GM10248 (cell line): ENCODE results near the gene KIZ.

Source experiments
- CTCF ChIA-PET: fragments of 300-600 bp; sonication (Branson Sonifier 250); formaldehyde crosslinking; extraction: SDS; loops from one replicate; lab custom pipeline; 2021; ENCODE audit warnings: antibody characterized with exemption; lab: Yijun Ruan, JAX
- POLR2A ChIA-PET: fragments of 350-650 bp; sonication (Branson Sonifier 250); formaldehyde crosslinking; extraction: SDS; loops from one replicate; lab custom pipeline; 2020; ENCODE audit warnings: antibody characterized with exemption; lab: Yijun Ruan, JAX
- DNase-seq: peaks from one replicate; pipeline ENCODE4 v3.0.0; 2012; ENCODE audit errors: extremely low spot score
- TF ChIP-seq, protein P1 (sequence below): IDR thresholded peaks from 2 replicates; pipeline ENCODE4 v1.5.1; 2012; ENCODE audit warnings: mild to moderate bottlenecking, low read depth; ENCODE audit errors: extremely low read depth, missing control alignments, control extremely low read depth

KIZ gene

DNA sequence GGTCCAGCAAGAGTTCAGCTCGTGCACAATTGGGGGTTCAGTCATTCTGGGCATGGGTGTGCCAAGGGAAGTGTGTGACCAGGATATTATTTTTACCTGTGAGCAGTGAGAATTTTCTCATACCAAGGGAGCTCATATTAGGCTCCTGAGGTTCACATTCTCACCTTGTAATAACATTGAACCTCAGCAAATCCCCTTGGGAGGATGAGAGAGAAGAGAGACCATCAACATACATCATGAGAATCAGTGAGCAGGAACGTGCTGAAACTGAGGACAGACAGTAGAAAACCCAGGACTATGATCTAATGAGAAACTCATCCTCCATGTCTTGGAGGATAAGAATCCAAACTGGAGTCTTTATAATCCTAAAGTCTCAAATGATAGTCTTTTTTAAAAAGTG is 143.9 kb downstream of the KIZ start:
- ChIA-PET CTCF (interaction anchor here (1.2 kb wide), 1 partner anchor 22 kb away, joined by 5 read pairs; no protein-coding TSS in a partner anchor), POLR2A (no interaction called here)
- TF ChIP-seq, protein P1, sequence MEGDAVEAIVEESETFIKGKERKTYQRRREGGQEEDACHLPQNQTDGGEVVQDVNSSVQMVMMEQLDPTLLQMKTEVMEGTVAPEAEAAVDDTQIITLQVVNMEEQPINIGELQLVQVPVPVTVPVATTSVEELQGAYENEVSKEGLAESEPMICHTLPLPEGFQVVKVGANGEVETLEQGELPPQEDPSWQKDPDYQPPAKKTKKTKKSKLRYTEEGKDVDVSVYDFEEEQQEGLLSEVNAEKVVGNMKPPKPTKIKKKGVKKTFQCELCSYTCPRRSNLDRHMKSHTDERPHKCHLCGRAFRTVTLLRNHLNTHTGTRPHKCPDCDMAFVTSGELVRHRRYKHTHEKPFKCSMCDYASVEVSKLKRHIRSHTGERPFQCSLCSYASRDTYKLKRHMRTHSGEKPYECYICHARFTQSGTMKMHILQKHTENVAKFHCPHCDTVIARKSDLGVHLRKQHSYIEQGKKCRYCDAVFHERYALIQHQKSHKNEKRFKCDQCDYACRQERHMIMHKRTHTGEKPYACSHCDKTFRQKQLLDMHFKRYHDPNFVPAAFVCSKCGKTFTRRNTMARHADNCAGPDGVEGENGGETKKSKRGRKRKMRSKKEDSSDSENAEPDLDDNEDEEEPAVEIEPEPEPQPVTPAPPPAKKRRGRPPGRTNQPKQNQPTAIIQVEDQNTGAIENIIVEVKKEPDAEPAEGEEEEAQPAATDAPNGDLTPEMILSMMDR, result no peak
- DNase-seq, result no peak

DNA sequence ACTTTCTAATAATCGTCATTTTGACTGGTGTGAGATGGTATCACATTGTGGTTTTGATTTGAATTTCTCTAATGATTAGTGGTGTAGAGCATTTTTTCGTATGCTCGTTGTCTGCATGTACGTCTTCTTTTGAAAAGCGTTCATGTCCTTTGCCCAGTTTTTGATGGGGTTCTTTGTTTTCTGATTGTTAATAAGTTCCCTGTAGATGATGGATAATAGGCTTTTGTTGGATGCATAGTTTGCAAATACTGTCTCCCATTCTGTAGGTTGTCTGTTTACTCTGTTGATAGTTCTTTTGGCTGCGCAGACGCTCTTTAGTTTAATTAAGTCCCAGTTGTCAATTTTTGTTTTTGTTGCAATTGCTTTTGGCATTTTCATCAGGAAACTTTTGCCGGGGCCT is 144.9 kb downstream of the KIZ start:
- no peak for DNase-seq
- POLR2A ChIA-PET, result no interaction called here
- TF ChIP-seq, protein P1, result no peak
- CTCF ChIA-PET, result interaction anchor here (1.2 kb wide), 1 partner anchor 15 kb away, joined by 3 read pairs; no protein-coding TSS in a partner anchor

DNA sequence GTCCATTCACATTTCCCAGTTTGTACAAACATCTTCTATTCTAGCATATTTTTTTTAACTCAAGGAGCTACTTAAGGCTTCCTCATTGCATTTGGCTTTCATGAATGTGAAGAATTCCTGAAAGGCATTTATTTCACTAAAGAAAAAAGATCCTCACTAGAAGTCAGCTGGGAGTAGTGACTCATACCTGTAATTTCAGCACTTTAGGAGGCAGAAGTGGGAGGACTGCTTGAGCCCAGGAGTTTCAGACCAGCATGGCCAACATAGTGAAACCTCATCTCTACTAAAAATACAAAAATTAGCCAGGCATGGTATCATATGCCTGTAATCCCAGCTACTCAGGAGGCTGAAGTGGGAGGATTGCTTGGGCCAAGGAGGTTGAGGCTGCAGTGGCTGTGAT is 146.4 kb downstream of the KIZ start:
- ChIA-PET CTCF (interaction anchor here (1.1 kb wide), 1 partner anchor 36 kb away, joined by 3 read pairs; no protein-coding TSS in a partner anchor), POLR2A (no interaction called here)
- TF ChIP-seq, protein P1, result no peak
- no peak for DNase-seq

DNA sequence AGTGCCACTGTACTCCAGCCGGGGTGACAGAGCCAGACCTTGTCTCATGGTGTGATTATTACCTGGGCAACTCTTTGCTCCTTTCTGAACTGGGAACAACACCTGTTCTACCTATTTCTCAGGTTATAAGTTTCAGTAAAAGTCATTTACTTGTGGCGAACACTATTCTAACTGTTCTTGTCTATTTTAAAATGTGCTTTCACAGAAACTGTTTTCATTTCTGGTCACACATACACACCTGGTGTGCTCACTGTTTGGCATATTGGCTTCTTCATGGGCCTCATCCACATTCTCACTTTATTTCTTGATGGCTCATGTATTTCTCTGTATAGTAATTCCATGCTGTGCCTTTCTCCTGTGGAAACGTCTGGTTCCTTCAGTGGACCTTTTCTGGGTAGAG is 146.8 kb downstream of the KIZ start:
- no peak for DNase-seq
- CTCF ChIA-PET, result interaction anchor here (1.1 kb wide), 1 partner anchor 37 kb away, joined by 3 read pairs; no protein-coding TSS in a partner anchor
- TF ChIP-seq, protein P1, result no peak
- POLR2A ChIA-PET, result no interaction called here

DNA sequence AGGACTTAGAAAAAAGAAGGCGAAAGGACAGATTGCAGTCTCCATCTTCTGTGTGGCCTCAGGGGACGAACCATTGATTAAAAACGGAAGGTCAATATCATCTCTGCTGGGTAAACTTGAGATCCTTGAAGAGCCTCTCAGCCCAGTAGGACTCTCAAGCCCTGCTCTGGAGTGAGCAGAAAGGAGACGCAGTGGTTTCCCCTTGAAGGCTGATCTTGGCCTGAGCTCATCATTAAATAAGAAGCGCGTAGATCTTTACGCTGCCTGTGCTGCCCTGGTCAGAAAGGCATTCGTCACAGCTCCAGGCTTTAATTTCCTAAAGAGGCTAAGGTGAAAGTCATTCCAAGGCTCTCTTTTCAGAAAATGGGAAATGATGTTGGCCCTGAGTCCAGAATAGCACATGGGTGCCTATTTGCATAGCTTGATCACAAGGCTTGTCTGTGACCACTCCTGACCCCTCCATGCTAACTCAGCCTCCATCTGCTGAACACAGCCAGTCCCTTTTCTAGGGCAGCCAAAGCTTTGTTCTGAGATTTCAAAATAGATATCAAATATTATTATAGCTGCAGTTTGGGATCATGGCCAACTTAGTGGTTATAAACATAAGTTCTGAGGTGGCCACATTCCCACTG is 148.0 kb downstream of the KIZ start:
- ChIA-PET POLR2A (no interaction called here), CTCF (interaction anchor here (0.6 to 1.5 kb wide), 4 partner anchors 15 to 231 kb away, joined by 3 to 4 read pairs (median 3); no protein-coding TSS in a partner anchor)
- no peak for DNase-seq
- TF ChIP-seq, protein P1, result no peak

DNA sequence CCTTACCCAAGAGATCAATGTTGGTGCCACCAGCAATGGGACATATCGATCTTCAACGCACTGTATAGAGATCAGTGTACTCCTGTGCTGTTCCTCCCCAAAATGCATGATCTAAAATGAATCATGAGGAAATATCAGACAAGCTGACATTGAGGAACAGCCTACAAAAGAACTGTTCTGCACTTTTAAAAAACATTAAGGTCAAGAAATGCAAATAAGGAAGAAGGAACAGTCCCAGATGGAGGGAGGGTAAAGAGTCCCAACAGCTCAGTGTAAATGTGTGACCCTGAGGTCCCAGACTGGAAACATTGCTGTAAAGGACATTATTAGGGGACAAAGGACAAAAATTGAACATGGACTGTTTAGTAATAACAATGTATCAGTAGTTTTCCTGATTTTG is 152.9 kb downstream of the KIZ start:
- no peak for DNase-seq
- ChIA-PET POLR2A (no interaction called here), CTCF (interaction anchor here (0.9 to 1.3 kb wide), 2 partner anchors 31 to 43 kb away, joined by 3 to 6 read pairs; no protein-coding TSS in a partner anchor)
- TF ChIP-seq, protein P1, result no peak
